ENCODE measurements around the gene GALNTL6.

DNA sequence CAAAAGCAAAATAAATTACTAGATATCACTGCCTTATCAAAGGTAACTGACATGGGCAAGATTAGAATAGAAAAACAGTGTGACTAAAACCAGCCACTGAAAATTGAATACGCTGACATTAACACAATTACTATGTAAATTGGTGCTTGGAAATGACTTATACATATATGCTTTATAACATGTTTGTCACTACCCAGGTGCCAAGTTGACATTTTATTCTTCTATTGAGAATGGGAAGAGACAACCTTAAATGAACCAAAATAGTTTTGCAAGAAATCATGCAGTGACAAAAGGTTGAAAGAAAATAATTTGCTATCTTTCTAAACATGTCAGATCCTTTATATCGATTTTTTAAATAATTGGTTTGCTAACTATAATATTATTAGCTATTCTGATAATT is 510.1 kb downstream of the GALNTL6 start:
- TF ChIP-seq CTCF (IDR thresholded peaks at IDR 0.05) (no peak), POLR2A (IDR thresholded peaks at IDR 0.05) (no peak)

Data from Peyer's patch (tissue), 4 donors.